AG09319 (cell line): Measurements from ENCODE around the gene COMMD6.

ENCODE experiments used
- DNase-seq: peaks from one replicate; pipeline ENCODE4 v3.0.0-alpha.2; 2010; ENCODE audit warnings: low read depth; ENCODE audit errors: extremely low read depth
- CTCF ChIP-seq: IDR thresholded peaks from 2 replicates; pipeline ENCODE4 v1.5.1; 2011; ENCODE audit warnings: low read depth, mild to moderate bottlenecking, inconsistent platforms, low read length, moderate library complexity

The COMMD6 gene

GRCh38 chr13:75518439-75519088 lies 19.1 kb downstream of the COMMD6 start:
- TF ChIP-seq CTCF = no peak
- DNase-seq = no peak

DNA sequence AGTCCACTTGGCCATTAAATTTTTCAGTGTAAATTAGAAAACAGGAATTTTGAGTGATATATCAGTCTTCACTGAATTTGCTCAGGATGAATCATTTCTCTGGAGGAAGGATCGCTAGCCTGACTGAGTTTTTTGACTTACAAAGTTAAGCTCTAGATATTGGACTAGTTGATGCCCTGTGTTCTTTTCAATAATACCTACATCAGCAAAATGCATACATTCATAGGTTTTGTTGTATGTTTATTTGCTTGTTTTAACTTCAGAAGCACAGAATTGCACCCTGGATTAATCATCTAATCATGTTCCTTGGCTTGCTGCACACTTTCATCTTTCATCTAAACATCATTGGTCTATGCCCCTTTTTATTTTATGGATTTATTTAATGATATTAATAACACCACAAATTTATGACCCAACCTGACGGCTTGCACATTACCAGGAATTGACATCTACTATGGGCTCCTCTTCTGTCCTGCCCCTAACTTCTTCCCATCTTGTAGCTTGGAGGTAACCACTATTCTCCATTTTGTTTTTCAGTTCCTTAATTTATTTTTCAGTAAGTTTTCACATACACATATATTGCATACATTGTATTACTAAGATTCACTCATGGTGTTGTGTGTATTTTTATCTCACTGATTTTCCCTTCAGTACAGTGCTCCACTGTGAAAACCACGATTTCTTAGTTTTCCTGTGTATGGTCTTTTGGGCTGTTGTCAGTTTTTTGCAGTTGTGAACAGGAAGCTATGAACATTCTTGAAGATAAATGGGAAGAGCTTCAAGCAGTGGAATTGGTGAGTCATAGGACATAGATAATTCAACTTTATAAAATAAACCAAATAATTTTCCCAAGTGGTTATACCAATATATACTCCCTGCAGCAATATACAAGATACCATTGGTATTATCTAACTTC lies 23.3 kb downstream of the COMMD6 start:
- no peak for DNase-seq
- TF ChIP-seq CTCF = no peak

DNA sequence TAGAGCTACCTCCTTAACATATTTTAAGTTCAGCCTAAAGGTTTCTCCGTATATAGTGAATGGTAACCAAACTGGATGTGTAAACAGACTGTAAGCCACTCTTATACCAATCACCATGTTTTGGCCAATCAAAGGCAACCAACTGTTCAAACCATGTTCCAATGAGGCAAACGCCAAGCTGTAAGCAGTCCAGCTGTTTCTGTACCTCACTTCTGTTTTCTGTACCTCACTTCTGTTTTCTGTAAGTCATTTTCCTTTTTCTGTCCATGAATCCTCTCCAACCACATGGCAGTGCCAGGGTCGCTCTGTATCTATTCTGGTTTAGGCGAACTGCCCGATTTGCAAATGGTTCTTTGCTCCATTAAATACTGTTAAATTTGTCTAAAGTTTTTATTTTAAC lies 24.4 kb downstream of the COMMD6 start:
- no peak for TF ChIP-seq CTCF

DNA sequence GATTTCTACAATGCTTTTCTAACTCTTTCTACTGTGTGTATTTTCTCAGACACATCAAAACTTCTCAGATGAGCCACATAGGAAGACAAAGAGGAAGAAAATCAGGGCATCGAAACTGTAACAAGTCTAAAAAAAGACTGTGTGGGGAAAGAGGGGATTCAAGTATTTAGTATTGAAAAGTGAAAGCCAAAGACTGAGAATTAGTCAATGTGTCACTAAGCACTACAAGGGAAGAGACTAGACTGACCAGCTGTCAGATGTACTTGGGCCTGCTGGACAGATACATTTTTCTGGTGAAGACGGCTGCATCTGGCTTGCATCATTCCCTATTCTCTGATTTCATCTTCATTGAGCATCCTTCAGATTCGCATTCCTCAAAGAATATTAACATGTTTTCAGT lies 25.4 kb downstream of the COMMD6 start:
- no peak for DNase-seq
- no peak for TF ChIP-seq CTCF

More for the DNA sequence above, 24.4 kb downstream of the COMMD6 start:
- DNase-seq = no peak

DNA sequence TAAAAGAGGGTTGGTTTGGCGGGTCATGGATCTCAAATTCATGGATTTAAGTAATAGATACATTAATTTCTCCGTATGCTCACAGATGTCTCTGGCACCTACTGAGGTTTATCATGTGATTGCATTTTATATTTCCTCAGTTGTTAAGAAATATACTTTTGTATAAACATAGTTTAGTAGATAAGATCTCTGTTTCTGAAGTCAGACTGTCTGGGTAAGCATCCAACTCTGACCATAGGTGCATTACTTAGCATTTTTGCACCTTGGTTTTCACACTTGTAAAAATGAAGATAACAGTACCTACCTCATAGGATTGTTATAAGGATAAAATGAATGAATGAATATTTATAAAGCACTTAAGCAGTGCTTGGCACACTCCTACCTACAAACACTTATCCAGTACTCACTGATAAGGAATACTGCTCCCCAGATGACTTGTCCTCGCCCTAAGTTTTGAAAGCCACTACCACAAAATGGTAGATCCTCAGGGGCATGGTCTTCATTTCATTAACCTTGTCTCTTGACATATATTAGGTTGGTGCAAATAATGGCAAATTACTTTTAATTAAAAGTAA lies 26.5 kb downstream of the COMMD6 start:
- no peak for TF ChIP-seq CTCF
- no peak for DNase-seq

GRCh38 chr13:75508002-75508548 lies 29.6 kb downstream of the COMMD6 start:
- no peak for DNase-seq
- no peak for TF ChIP-seq CTCF
